Panc1 (cell line): ENCODE results near the gene CKAP2L. TPM values are rescaled to one million over a fixed set of nuclear protein-coding genes. Genes with fewer than 3 reads are reported as not detected.

ENCODE experiments used
- ATAC-seq: fragments of 200-7000 bp; cut with Tn5 transposase; 2 replicates; pipeline ENCODE4 v1.9.1; 2020; ENCODE audit warnings: mild to moderate bottlenecking, moderate library complexity
- BruUV-seq: library from RNA; stranded (reverse); fragments of 400-500 nt; replicated peaks from 2 replicates; lab custom pipeline; 2021; lab: Mats Ljungman, UMichigan
- CTCF ChIA-PET: fragments of 300-600 bp; sonication (Branson Sonifier 250); formaldehyde crosslinking; loops from one replicate; lab custom pipeline; 2022; ENCODE audit warnings: antibody characterized with exemption; lab: Charles Lee
- POLR2A ChIA-PET: fragments of 300-600 bp; sonication (Branson Sonifier 250); formaldehyde crosslinking; loops from one replicate; lab custom pipeline; 2022; ENCODE audit warnings: antibody characterized with exemption; lab: Charles Lee
- DNase-seq: peaks from one replicate; pipeline ENCODE4 v3.0.0-alpha.2; 2010; ENCODE audit warnings: low read depth, low spot score
- H3K27ac ChIP-seq: 2 replicates; pipeline ENCODE4 v1.5.1; 2011; ENCODE audit warnings: mild to moderate bottlenecking, low read length, inconsistent platforms
- H3K27me3 ChIP-seq: fragments of 200-500 bp; sonication (Bioruptor generic); 2 replicates; pipeline ENCODE4 v1.6.0; 2014; ENCODE audit warnings: low read length, inconsistent platforms; ENCODE audit not compliant: control insufficient read depth, insufficient read depth
- H3K36me3 ChIP-seq: fragments of 200-500 bp; sonication (Bioruptor generic); 2 replicates; pipeline ENCODE4 v1.5.1; 2014; ENCODE audit warnings: inconsistent platforms, mild to moderate bottlenecking, low read length, moderate library complexity; ENCODE audit not compliant: control insufficient read depth, insufficient read depth
- H3K4me1 ChIP-seq: 2 replicates; pipeline ENCODE4 v1.5.1; 2011; ENCODE audit warnings: inconsistent platforms, mild to moderate bottlenecking, low read length, moderate library complexity; ENCODE audit not compliant: control insufficient read depth, insufficient read depth
- H3K4me3 ChIP-seq, 2 experiments: 2 replicates each; pipeline ENCODE4 v1.5.1; 2011 to 2012; ENCODE audit warnings: low read depth in 2 of 2, low read length in 2 of 2, mild to moderate bottlenecking in 2 of 2, inconsistent platforms in 1 of 2, moderate library complexity in 1 of 2
- H3K9me3 ChIP-seq: fragments of 200-500 bp; sonication (Bioruptor generic); 2 replicates; pipeline ENCODE4 v1.5.1; 2014; ENCODE audit warnings: low read depth, mild to moderate bottlenecking, inconsistent platforms, low read length, moderate library complexity; ENCODE audit not compliant: control insufficient read depth, insufficient read depth
- POLR2AphosphoS5 ChIP-seq: IDR thresholded peaks from 2 replicates; pipeline ENCODE4 v1.6.1; 2012; ENCODE audit warnings: mild to moderate bottlenecking, low read depth, low read length, moderate library complexity
- SIN3A ChIP-seq: IDR thresholded peaks from 2 replicates; pipeline ENCODE4 v1.6.1; 2012; ENCODE audit warnings: low read depth, mild to moderate bottlenecking, low read length, moderate library complexity, borderline replicate concordance; ENCODE audit not compliant: insufficient read depth
- TCF7L2 ChIP-seq: IDR thresholded peaks from 2 replicates; pipeline ENCODE4 v1.6.1; 2011; ENCODE audit warnings: mild to moderate bottlenecking, low read depth, low read length, inconsistent platforms
- in situ Hi-C: cut with HindIII; loops from 2 replicates; pipeline ENCODE4 v1.10.0; 2016; ENCODE audit warnings: low sequenced_read_pairs, low pct_unique_long_range_greater_than_20kb
- intact Hi-C: fragments of 100-400 bp; cut with micrococcal nuclease; formaldehyde crosslinking; loops from one replicate; pipeline ENCODE4 v1.10.0; 2022; ENCODE audit not compliant: unreplicated experiment
- total RNA-seq: library from RNA; stranded (reverse); gene quantifications from one replicate; pipeline ENCODE4 v1.2.1, GENCODE V29; 2021; ENCODE audit not compliant: unreplicated experiment
- TF ChIP-seq, protein P1 (sequence below): fragments of 450-650 bp; IDR thresholded peaks from 2 replicates; pipeline ENCODE4 v1.5.1; 2017; ENCODE audit warnings: mild to moderate bottlenecking
- TF ChIP-seq, protein P2 (sequence below), 2 experiments: IDR thresholded peaks; 2 replicates each; pipeline ENCODE4 v1.6.1; 2011 to 2012; ENCODE audit warnings: low read depth in 2 of 2, control low read depth in 1 of 2, low read length in 1 of 2, mild to moderate bottlenecking in 1 of 2, moderate library complexity in 1 of 2; ENCODE audit not compliant: insufficient read depth in 1 of 2

CKAP2L gene
- total RNA-seq, 1 experiment from 2014 or later, result 27.0 TPM

DNA sequence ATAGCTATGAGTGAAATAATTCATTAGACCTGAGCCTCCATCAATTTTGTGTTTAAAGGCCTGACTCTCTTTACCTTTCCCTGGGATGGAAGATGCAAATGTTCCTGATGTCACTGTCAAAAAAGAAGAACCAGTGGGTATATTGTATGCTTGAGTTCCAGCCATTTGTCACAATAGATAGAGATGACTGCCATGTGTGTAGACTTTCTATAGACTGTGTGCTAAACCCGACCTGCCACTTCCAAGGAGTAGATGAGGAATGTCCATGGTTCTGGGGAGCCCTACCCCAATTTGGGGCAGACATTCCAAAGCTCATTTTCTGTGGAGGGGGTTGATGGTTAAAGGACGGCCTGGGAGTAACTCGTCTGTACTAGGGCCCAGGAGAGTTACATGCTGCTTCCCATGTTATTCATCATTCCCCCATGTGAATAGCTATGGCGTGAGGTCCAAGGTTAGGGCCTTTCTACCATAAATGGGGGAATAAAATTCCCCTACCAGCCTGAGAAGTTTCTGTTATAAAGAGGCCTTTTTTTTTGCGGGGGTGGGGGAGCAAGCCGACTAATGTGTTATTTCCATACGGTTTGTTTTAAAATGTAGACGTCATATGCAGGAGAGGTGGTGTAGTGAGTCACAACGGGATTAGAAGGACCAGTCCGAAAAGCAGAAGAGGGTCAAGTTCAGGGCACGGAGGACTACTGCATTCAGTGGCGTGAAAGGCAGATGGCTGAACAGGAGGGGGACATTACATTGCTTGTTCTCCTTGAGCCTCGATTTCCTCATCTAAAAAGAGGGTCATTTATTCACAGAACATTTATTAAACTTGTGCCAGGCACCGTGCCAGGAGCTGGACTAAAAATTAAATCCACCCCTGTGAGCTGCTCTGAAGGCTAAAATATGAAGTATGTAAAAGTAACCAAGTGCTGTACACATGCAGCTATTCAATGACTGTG is 48.2 kb upstream of the CKAP2L start:
- ATAC-seq, result no peak
- no peak overlapping the region for H3K27ac ChIP-seq
- no peaks in the 10 kb centered on the region for H3K4me1 ChIP-seq
- DNase-seq, result no peak
- intact Hi-C loops, result no loop called here
- TF ChIP-seq, protein P1, sequence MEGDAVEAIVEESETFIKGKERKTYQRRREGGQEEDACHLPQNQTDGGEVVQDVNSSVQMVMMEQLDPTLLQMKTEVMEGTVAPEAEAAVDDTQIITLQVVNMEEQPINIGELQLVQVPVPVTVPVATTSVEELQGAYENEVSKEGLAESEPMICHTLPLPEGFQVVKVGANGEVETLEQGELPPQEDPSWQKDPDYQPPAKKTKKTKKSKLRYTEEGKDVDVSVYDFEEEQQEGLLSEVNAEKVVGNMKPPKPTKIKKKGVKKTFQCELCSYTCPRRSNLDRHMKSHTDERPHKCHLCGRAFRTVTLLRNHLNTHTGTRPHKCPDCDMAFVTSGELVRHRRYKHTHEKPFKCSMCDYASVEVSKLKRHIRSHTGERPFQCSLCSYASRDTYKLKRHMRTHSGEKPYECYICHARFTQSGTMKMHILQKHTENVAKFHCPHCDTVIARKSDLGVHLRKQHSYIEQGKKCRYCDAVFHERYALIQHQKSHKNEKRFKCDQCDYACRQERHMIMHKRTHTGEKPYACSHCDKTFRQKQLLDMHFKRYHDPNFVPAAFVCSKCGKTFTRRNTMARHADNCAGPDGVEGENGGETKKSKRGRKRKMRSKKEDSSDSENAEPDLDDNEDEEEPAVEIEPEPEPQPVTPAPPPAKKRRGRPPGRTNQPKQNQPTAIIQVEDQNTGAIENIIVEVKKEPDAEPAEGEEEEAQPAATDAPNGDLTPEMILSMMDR, result no peak
- TF ChIP-seq TCF7L2 (no peak), SIN3A (no peak), POLR2AphosphoS5 (no peak)
- TF ChIP-seq, protein P2, sequence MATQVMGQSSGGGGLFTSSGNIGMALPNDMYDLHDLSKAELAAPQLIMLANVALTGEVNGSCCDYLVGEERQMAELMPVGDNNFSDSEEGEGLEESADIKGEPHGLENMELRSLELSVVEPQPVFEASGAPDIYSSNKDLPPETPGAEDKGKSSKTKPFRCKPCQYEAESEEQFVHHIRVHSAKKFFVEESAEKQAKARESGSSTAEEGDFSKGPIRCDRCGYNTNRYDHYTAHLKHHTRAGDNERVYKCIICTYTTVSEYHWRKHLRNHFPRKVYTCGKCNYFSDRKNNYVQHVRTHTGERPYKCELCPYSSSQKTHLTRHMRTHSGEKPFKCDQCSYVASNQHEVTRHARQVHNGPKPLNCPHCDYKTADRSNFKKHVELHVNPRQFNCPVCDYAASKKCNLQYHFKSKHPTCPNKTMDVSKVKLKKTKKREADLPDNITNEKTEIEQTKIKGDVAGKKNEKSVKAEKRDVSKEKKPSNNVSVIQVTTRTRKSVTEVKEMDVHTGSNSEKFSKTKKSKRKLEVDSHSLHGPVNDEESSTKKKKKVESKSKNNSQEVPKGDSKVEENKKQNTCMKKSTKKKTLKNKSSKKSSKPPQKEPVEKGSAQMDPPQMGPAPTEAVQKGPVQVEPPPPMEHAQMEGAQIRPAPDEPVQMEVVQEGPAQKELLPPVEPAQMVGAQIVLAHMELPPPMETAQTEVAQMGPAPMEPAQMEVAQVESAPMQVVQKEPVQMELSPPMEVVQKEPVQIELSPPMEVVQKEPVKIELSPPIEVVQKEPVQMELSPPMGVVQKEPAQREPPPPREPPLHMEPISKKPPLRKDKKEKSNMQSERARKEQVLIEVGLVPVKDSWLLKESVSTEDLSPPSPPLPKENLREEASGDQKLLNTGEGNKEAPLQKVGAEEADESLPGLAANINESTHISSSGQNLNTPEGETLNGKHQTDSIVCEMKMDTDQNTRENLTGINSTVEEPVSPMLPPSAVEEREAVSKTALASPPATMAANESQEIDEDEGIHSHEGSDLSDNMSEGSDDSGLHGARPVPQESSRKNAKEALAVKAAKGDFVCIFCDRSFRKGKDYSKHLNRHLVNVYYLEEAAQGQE (IDR thresholded peaks at IDR 0.05; ENCODE audit: insufficient read depth in 1 of 2, low read depth in 2 of 2, low read length in 1 of 2), result no peak
- H3K27me3 ChIP-seq, result no peaks in the 10 kb centered on the region
- BruUV-seq, result no TSS peak
- CTCF ChIA-PET, result no interaction called here
- 0 out of 2 replicates have a peak, but pooled peaks cover 1% of the 10 kb centered on the region for H3K9me3 ChIP-seq
- H3K4me3 ChIP-seq, result no peak overlapping the region
- in situ Hi-C loops, result no loop called here
- H3K36me3 ChIP-seq, result no peaks in the 10 kb centered on the region
- POLR2A ChIA-PET, result no interaction called here

DNA sequence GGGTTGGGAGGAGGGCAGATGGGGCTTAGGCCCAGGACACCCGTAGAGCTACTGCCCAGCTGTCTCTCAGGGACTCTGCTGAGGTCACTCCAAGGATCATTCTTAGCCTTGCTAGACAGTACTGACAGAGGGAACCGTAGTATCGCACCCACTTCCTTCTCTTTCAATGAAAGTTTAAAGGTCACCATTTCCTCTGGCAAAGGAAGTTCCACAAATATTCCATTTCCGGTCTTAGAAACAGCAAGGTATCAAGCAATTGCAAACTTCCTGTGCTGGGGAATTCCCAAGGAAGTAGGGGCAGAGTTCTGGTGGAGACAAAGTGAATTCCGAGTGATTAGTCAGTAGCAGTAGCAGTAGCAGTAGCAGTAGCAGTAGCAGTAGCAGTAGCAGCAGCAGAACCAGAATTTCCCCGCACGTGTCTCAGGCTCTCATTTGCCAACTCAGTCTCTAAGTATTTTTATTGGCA is 47.5 kb upstream of the CKAP2L start:
- no peaks in the 10 kb centered on the region for H3K36me3 ChIP-seq
- intact Hi-C loops, result no loop called here
- H3K27me3 ChIP-seq, result no peaks in the 10 kb centered on the region
- no peaks in the 10 kb centered on the region for H3K4me1 ChIP-seq
- H3K27ac ChIP-seq, result no peak overlapping the region
- H3K4me3 ChIP-seq, result no peak overlapping the region
- ChIA-PET CTCF (no interaction called here), POLR2A (no interaction called here)
- peaks cover 3% of the 10 kb centered on the region; the same call in 1 of the 2 replicates for H3K9me3 ChIP-seq
- TF ChIP-seq, protein P2 (IDR thresholded peaks at IDR 0.05; ENCODE audit: insufficient read depth in 1 of 2, low read depth in 2 of 2, low read length in 1 of 2), result no peak
- TF ChIP-seq, protein P1, result no peak
- TF ChIP-seq TCF7L2 (no peak), SIN3A (no peak), POLR2AphosphoS5 (no peak)
- BruUV-seq, result no TSS peak
- in situ Hi-C loops, result no loop called here
- no peak for DNase-seq
- peak; percentile 66 for ATAC-seq
